Measurements from ENCODE around the gene HOXB8.

The HOXB8 gene

GRCh38 chr17:48577946-48578615, 37.0 kb downstream of the HOXB8 start, which contains the start of gene HOXB4:
Gene HOXB4, minus strand, starts transcription at chr17:48578350. Its CDS starts 31 bp downstream, at chr17:48578319.
- TF ChIP-seq, protein P1, sequence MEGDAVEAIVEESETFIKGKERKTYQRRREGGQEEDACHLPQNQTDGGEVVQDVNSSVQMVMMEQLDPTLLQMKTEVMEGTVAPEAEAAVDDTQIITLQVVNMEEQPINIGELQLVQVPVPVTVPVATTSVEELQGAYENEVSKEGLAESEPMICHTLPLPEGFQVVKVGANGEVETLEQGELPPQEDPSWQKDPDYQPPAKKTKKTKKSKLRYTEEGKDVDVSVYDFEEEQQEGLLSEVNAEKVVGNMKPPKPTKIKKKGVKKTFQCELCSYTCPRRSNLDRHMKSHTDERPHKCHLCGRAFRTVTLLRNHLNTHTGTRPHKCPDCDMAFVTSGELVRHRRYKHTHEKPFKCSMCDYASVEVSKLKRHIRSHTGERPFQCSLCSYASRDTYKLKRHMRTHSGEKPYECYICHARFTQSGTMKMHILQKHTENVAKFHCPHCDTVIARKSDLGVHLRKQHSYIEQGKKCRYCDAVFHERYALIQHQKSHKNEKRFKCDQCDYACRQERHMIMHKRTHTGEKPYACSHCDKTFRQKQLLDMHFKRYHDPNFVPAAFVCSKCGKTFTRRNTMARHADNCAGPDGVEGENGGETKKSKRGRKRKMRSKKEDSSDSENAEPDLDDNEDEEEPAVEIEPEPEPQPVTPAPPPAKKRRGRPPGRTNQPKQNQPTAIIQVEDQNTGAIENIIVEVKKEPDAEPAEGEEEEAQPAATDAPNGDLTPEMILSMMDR (IDR thresholded peaks at IDR 0.05; ENCODE audit: low read depth, low read length), result no peak
- DNase-seq, result no peak
- Histone ChIP-seq H3K36me3 (no peaks in the 10 kb centered on the region), H3K4me3 (ENCODE audit: low read depth, low read length) (no peak within 1 kb of the TSS), H3K9me3 (no peaks in the 10 kb centered on the region), H3K27me3 (peaks cover 96% of the 10 kb centered on the region), H3K4me1 (no peaks in the 10 kb centered on the region)

DNA sequence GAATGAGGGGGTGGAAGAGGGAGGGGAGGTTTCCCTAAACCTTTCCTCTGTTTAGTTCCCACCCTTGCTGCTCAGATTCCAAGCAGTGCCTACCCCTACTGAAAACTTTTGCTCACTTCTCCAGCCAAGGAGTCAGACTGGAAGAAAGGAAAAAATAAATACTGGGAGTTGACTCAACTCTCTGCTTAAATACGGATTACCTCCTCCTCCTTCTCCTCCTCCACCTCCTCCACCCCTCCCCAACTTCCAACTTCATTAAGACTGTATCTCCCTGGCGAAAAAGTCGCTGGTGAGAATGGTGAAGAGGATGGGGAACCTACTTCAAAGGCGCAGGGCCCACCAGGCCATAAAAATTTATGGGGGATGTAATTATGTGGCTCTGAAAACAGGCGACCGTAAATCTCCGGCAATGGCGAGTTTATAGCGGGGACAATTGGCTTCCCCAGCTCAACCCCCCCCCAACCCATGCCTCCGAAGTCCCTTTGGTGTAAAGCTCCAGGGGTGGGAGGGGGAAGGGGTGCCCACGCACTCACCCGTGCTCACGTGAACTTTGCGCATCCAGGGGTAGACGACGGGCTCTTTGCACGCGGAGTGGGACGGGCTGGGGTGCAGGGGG, 37.7 kb downstream of the HOXB8 start:
- TF ChIP-seq, protein P1 (IDR thresholded peaks at IDR 0.05; ENCODE audit: low read depth, low read length), result no peak
- peaks cover 96% of the 10 kb centered on the region for H3K27me3 ChIP-seq
- H3K9me3 ChIP-seq, result no peaks in the 10 kb centered on the region
- H3K4me1 ChIP-seq, result no peaks in the 10 kb centered on the region
- no peaks in the 10 kb centered on the region for H3K36me3 ChIP-seq
- no peak for DNase-seq
- H3K4me3 ChIP-seq (ENCODE audit: low read depth, low read length), result no peak overlapping the region

DNA sequence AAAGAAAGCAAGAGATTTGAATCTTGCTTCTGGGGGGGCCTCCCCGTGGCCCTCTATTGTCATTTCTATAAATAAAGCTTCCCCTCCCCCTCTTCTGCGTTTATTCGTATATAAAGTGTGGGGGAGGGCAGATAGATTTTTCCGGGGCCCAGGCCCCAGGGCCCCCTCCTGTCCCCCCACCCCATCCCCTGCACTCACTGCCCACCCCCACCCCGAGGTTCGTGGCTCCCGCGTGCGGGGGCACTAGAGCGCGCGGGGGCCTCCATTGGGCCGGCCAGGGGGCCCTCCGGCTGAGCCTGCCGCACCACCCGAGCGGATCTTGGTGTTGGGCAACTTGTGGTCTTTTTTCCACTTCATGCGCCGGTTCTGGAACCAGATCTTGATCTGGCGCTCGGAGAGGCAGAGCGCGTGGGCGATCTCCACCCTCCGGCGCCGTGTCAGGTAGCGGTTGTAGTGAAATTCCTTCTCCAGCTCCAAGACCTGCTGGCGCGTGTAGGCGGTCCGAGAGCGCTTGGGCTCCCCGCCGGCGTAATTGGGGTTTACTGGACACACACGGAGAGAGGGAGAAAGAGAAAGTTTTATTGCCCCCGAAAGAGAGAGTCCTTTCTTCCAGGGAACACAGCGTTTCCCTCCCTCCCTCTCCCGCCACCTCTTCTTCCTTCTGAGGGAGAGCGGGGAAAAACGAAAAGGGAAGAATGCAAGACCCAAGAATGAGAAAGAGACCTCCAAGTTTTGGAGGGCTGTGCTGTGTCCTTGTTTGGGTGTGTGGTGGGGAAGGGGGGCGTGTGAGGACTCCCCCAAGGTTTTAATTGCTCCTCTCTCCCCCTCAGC, 38.4 kb downstream of the HOXB8 start:
- H3K4me3 ChIP-seq (ENCODE audit: low read depth, low read length), result no peak overlapping the region

GRCh38 chr17:48575673-48576478, 39.2 kb downstream of the HOXB8 start:
- H3K4me3 ChIP-seq (ENCODE audit: low read depth, low read length), result no peak overlapping the region

More for the DNA sequence above, 38.4 kb downstream of the HOXB8 start:
- DNase-seq, result no peak
- TF ChIP-seq, protein P1 (IDR thresholded peaks at IDR 0.05; ENCODE audit: low read depth, low read length), result no peak
- Histone ChIP-seq H3K9me3 (no peaks in the 10 kb centered on the region), H3K4me1 (no peaks in the 10 kb centered on the region), H3K36me3 (no peaks in the 10 kb centered on the region), H3K27me3 (peaks cover 96% of the 10 kb centered on the region)

DNA sequence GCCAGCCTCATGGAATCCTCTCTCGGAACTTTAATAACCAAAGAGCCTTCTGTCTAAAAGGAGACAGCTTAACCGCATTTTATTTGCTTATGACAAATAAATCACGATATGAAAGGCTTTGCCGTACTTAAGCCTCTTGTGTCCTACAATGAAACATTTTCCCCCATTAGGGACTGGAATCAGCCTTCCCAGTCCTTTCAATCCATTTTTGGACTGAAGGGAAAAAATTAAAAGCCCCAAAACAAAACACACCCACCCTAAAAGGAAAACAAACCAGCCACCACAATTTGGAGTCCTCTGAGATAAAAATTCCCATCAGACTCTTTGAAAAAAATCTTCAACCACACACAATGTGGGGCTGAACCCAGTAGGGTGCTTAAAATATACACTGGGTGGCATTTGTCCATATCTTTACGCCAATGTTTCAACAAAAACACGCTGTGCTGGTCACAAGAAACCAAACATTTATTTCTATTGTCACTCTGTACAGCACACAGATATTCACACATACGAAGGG, 40.0 kb downstream of the HOXB8 start:
- DNase-seq, result no peak
- Histone ChIP-seq H3K4me1 (no peaks in the 10 kb centered on the region), H3K9me3 (no peaks in the 10 kb centered on the region), H3K36me3 (no peaks in the 10 kb centered on the region), H3K4me3 (ENCODE audit: low read depth, low read length) (no peak overlapping the region), H3K27me3 (peaks cover 96% of the 10 kb centered on the region)
- TF ChIP-seq, protein P1 (IDR thresholded peaks at IDR 0.05; ENCODE audit: low read depth, low read length), result no peak

More at GRCh38 chr17:48575673-48576478, 39.2 kb downstream of the HOXB8 start:
- Histone ChIP-seq H3K36me3 (no peaks in the 10 kb centered on the region), H3K4me1 (no peaks in the 10 kb centered on the region), H3K9me3 (no peaks in the 10 kb centered on the region), H3K27me3 (peaks cover 96% of the 10 kb centered on the region)
- DNase-seq, result no peak
- TF ChIP-seq, protein P1 (IDR thresholded peaks at IDR 0.05; ENCODE audit: low read depth, low read length), result no peak
